ENCODE measurements around the gene TRAPPC5.

TRAPPC5 gene

DNA sequence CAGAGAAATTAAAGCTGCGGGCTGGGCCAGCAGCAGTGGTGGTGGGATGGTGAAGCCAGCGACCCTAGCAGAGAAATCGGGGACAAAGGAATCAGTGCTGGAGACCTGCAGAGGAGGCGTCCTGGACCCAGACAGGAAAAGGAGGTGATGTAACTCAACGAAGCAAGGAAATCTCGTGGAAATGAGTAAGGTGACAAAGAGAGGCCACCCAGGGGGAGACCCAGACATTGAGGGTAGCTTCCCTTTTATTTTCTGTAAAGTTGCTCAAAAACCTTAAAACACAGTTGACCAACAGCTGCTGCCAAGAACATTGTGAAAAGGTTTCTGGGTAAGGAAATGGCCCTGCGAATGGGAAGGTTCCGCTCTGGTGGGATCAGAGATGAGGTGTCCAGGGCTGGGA, 25.1 kb upstream of the TRAPPC5 start (continued):
- TF ChIP-seq, protein P1, sequence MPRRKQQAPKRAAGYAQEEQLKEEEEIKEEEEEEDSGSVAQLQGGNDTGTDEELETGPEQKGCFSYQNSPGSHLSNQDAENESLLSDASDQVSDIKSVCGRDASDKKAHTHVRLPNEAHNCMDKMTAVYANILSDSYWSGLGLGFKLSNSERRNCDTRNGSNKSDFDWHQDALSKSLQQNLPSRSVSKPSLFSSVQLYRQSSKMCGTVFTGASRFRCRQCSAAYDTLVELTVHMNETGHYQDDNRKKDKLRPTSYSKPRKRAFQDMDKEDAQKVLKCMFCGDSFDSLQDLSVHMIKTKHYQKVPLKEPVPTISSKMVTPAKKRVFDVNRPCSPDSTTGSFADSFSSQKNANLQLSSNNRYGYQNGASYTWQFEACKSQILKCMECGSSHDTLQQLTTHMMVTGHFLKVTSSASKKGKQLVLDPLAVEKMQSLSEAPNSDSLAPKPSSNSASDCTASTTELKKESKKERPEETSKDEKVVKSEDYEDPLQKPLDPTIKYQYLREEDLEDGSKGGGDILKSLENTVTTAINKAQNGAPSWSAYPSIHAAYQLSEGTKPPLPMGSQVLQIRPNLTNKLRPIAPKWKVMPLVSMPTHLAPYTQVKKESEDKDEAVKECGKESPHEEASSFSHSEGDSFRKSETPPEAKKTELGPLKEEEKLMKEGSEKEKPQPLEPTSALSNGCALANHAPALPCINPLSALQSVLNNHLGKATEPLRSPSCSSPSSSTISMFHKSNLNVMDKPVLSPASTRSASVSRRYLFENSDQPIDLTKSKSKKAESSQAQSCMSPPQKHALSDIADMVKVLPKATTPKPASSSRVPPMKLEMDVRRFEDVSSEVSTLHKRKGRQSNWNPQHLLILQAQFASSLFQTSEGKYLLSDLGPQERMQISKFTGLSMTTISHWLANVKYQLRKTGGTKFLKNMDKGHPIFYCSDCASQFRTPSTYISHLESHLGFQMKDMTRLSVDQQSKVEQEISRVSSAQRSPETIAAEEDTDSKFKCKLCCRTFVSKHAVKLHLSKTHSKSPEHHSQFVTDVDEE (CRISPR knock-in tag; IDR thresholded peaks at IDR 0.05), result no peak
- TF ChIP-seq ARNTL (CRISPR knock-in tag; IDR thresholded peaks at IDR 0.05; ENCODE audit: borderline replicate concordance, low read depth) (no peak), TOX (CRISPR knock-in tag; IDR thresholded peaks at IDR 0.05; ENCODE audit: borderline replicate concordance) (no peak), ZNF8 (CRISPR knock-in tag; IDR thresholded peaks at IDR 0.05) (no peak)

DNA sequence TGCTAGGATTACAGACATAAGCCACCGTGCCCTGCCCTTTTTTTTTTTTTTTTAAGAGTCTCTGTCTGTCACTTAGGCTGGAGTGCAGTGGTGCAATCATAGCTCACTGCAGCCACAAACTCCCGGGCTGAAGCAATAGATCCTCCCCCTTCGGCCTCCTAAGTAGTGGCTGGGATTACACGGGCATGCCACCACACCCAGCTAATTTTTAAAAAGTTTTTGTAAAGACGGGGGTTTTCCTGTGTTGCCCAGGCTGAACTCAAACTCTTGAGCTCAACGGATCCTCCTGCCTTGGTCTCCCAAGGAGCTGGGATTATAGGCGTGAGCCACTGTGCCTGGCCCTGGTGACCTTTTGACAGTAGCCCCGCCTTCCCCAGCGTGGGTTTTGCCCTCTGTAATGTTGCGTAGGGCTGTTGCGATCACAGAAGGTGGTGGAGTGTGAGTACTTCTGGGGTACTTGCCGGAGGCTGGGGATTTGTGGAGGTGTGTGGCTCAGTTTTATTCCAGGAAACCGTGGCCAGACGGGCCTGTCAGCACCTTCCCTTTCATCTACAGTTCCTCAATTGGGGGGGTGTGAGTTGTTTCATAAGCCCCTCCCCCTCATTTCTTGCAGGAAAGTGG, 23.4 kb upstream of the TRAPPC5 start:
- TF ChIP-seq RARB (CRISPR knock-in tag; IDR thresholded peaks at IDR 0.05) (no peak), ISL1 (CRISPR knock-in tag; IDR thresholded peaks at IDR 0.05) (no peak), ZFP3 (CRISPR knock-in tag; IDR thresholded peaks at IDR 0.05) (no peak), CSDC2 (CRISPR knock-in tag; IDR thresholded peaks at IDR 0.05) (no peak), PPARA (CRISPR knock-in tag; IDR thresholded peaks at IDR 0.05; ENCODE audit: borderline replicate concordance) (no peak), ESRRG (CRISPR knock-in tag; IDR thresholded peaks at IDR 0.05) (no peak)
- TF ChIP-seq, protein P2, sequence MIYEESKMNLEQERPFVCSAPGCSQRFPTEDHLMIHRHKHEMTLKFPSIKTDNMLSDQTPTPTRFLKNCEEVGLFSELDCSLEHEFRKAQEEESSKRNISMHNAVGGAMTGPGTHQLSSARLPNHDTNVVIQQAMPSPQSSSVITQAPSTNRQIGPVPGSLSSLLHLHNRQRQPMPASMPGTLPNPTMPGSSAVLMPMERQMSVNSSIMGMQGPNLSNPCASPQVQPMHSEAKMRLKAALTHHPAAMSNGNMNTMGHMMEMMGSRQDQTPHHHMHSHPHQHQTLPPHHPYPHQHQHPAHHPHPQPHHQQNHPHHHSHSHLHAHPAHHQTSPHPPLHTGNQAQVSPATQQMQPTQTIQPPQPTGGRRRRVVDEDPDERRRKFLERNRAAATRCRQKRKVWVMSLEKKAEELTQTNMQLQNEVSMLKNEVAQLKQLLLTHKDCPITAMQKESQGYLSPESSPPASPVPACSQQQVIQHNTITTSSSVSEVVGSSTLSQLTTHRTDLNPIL (CRISPR knock-in tag; IDR thresholded peaks at IDR 0.05; ENCODE audit: low read depth), result no peak
- no peak for ATAC-seq

DNA sequence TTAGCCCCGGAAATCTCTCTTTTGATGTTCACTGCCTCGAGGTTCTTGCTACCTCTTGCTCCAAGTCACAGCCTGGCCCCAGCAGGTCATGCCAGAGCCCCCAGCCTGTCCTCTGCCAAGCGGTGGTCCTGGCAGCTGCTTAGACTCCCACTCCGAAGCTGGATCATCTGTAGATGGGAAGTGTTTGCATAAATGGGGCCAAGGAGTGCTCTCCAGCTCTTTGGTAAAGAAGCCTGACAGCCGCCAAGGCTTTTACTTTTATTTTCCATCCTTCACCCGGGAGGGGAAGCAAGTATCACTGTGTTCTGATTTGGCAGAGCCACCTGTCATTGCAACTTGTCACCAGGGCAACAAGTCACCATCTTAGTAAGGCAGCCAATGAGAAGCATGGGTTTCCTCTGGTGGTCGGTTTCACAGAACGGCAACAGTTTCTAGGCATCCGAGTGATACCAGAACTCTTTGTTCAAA, 22.4 kb upstream of the TRAPPC5 start:
- ATAC-seq, result peak; percentile 49; the same call in 2 of the 3 replicates
- TF ChIP-seq GLIS3 (CRISPR knock-in tag; IDR thresholded peaks at IDR 0.05) (no peak), ZFP3 (CRISPR knock-in tag; IDR thresholded peaks at IDR 0.05) (no peak), ZNF70 (CRISPR knock-in tag; IDR thresholded peaks at IDR 0.05) (no peak), TCF4 (CRISPR knock-in tag; IDR thresholded peaks at IDR 0.05; ENCODE audit: borderline replicate concordance) (no peak), ZFP30 (CRISPR knock-in tag; IDR thresholded peaks at IDR 0.05) (no peak), ARNTL (CRISPR knock-in tag; IDR thresholded peaks at IDR 0.05; ENCODE audit: borderline replicate concordance, low read depth) (no peak), RARB (CRISPR knock-in tag; IDR thresholded peaks at IDR 0.05) (no peak), ZC3H10 (CRISPR knock-in tag; IDR thresholded peaks at IDR 0.05) (no peak), ISL1 (CRISPR knock-in tag; IDR thresholded peaks at IDR 0.05) (no peak), ZNF8 (CRISPR knock-in tag; IDR thresholded peaks at IDR 0.05) (no peak), TOX (CRISPR knock-in tag; IDR thresholded peaks at IDR 0.05; ENCODE audit: borderline replicate concordance) (no peak), CSDC2 (CRISPR knock-in tag; IDR thresholded peaks at IDR 0.05) (no peak)
- TF ChIP-seq, protein P3, sequence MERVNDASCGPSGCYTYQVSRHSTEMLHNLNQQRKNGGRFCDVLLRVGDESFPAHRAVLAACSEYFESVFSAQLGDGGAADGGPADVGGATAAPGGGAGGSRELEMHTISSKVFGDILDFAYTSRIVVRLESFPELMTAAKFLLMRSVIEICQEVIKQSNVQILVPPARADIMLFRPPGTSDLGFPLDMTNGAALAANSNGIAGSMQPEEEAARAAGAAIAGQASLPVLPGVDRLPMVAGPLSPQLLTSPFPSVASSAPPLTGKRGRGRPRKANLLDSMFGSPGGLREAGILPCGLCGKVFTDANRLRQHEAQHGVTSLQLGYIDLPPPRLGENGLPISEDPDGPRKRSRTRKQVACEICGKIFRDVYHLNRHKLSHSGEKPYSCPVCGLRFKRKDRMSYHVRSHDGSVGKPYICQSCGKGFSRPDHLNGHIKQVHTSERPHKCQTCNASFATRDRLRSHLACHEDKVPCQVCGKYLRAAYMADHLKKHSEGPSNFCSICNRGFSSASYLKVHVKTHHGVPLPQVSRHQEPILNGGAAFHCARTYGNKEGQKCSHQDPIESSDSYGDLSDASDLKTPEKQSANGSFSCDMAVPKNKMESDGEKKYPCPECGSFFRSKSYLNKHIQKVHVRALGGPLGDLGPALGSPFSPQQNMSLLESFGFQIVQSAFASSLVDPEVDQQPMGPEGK (CRISPR knock-in tag; IDR thresholded peaks at IDR 0.05; ENCODE audit: borderline replicate concordance), result no peak
- TF ChIP-seq, protein P1 (CRISPR knock-in tag; IDR thresholded peaks at IDR 0.05), result no peak
- TF ChIP-seq, protein P4, sequence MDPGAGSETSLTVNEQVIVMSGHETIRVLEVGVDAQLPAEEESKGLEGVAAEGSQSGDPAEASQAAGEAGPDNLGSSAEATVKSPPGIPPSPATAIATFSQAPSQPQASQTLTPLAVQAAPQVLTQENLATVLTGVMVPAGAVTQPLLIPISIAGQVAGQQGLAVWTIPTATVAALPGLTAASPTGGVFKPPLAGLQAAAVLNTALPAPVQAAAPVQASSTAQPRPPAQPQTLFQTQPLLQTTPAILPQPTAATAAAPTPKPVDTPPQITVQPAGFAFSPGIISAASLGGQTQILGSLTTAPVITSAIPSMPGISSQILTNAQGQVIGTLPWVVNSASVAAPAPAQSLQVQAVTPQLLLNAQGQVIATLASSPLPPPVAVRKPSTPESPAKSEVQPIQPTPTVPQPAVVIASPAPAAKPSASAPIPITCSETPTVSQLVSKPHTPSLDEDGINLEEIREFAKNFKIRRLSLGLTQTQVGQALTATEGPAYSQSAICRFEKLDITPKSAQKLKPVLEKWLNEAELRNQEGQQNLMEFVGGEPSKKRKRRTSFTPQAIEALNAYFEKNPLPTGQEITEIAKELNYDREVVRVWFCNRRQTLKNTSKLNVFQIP (CRISPR knock-in tag; IDR thresholded peaks at IDR 0.05; ENCODE audit: borderline replicate concordance, low read depth), result no peak
- TF ChIP-seq, protein P5, sequence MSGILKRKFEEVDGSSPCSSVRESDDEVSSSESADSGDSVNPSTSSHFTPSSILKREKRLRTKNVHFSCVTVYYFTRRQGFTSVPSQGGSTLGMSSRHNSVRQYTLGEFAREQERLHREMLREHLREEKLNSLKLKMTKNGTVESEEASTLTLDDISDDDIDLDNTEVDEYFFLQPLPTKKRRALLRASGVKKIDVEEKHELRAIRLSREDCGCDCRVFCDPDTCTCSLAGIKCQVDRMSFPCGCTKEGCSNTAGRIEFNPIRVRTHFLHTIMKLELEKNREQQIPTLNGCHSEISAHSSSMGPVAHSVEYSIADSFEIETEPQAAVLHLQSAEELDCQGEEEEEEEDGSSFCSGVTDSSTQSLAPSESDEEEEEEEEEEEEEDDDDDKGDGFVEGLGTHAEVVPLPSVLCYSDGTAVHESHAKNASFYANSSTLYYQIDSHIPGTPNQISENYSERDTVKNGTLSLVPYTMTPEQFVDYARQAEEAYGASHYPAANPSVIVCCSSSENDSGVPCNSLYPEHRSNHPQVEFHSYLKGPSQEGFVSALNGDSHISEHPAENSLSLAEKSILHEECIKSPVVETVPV (CRISPR knock-in tag; IDR thresholded peaks at IDR 0.05), result no peak
